Suprapubic skin (tissue), 4 donors: Measurements from ENCODE around the gene FDX2.

Source experiments
- EP300 ChIP-seq: sonication (generic); formaldehyde crosslinking; IDR thresholded peaks from one replicate; pipeline ENCODE4 v1.6.1; 2017; ENCODE audit warnings: antibody characterized with exemption
- POLR2A ChIP-seq, 2 donors: fragments of 450-650 bp; IDR thresholded peaks; one replicate each; pipeline ENCODE4 v1.6.1; 2017; ENCODE audit warnings: antibody characterized with exemption in 2 of 2, mild to moderate bottlenecking in 2 of 2, moderate library complexity in 2 of 2
- POLR2AphosphoS5 ChIP-seq, 3 donors: sonication (generic); formaldehyde crosslinking; IDR thresholded peaks; one replicate each; pipeline ENCODE4 v1.6.1; 2017; ENCODE audit warnings: antibody characterized with exemption in 3 of 3
- TF ChIP-seq, protein P1 (sequence below), 2 donors: fragments of 200-600 bp in 1 of 2; fragments of 450-650 bp in 1 of 2; sonication (generic) in 1 of 2; IDR thresholded peaks; one replicate each; pipeline ENCODE4 v1.5.1; 2016 to 2019; ENCODE audit warnings: antibody characterized with exemption in 2 of 2, mild to moderate bottlenecking in 1 of 2, moderate library complexity in 1 of 2

GRCh38 chr19:10318807-10319682, 3.2 kb upstream of the FDX2 start:
- TF ChIP-seq, protein P1, sequence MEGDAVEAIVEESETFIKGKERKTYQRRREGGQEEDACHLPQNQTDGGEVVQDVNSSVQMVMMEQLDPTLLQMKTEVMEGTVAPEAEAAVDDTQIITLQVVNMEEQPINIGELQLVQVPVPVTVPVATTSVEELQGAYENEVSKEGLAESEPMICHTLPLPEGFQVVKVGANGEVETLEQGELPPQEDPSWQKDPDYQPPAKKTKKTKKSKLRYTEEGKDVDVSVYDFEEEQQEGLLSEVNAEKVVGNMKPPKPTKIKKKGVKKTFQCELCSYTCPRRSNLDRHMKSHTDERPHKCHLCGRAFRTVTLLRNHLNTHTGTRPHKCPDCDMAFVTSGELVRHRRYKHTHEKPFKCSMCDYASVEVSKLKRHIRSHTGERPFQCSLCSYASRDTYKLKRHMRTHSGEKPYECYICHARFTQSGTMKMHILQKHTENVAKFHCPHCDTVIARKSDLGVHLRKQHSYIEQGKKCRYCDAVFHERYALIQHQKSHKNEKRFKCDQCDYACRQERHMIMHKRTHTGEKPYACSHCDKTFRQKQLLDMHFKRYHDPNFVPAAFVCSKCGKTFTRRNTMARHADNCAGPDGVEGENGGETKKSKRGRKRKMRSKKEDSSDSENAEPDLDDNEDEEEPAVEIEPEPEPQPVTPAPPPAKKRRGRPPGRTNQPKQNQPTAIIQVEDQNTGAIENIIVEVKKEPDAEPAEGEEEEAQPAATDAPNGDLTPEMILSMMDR (IDR thresholded peaks at IDR 0.05): no peak
- TF ChIP-seq POLR2A (IDR thresholded peaks at IDR 0.05) (no peak), POLR2AphosphoS5 (IDR thresholded peaks at IDR 0.05) (no peak), EP300 (no peak)
